ENCODE measurements around the gene PCDHA8.
"Not testable (repeated sequence)": the region's sequence is repeated elsewhere in the genome, so short reads cannot be mapped to it uniquely, and the experiment has no call there.

The PCDHA8 gene

DNA sequence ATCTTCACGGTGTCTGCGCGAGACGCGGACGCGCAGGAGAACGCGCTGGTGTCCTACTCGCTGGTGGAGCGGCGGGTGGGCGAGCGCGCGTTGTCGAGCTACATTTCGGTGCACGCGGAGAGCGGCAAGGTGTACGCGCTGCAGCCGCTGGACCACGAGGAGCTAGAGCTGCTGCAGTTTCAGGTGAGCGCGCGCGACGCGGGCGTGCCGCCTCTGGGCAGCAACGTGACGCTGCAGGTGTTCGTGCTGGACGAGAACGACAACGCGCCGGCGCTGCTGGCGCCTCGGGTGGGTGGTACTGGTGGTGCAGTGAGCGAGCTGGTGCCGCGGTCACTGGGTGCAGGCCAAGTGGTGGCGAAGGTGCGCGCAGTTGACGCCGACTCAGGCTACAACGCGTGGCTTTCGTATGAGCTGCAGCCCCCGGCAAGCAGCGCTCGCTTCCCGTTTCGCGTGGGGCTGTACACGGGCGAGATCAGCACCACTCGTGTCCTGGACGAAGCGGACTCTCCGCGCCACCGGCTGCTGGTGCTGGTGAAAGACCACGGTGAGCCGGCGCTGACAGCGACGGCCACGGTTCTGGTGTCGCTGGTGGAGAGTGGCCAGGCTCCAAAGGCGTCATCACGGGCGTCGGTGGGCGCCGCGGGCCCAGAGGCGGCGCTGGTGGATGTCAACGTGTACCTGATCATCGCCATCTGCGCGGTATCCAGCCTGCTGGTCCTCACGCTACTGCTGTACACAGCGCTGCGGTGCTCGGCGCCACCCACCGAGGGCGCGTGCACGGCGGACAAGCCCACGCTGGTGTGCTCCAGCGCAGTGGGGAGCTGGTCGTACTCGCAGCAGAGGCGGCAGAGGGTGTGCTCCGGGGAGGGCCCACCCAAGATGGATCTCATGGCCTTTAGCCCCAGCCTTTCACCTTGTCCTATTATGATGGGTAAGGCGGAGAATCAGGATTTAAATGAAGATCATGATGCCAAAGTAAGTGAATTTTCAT lies 11.2 kb upstream of the PCDHA8 start:
- not testable (repeated sequence) for DNase-seq (ENCODE audit: low read depth)

DNA sequence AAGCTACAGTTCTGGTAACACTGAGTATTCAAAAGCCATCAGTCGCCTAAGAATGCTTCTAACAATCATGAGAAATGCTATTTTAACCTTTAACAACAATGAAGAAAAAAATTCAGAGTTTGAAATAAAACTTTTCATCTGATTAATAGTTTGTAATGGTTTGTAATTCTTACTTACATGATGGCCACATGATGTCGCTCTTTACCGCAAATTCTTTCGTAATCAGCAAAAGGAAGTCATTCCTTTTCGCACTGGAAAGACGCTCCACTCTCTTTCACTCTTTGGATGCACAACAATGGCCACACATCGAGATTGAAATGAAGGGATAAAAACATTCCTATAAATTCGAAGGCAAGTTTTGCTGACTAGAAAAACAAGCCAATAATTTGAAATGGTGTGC lies 7.0 kb upstream of the PCDHA8 start, which contains the start of gene PCDHA7:
Gene PCDHA7 (plus strand): TSS at position 277 of the 400 bp plus-strand sequence. CDS start 115 bp downstream, at position 392.
- DNase-seq (ENCODE audit: low read depth): no peak

DNA sequence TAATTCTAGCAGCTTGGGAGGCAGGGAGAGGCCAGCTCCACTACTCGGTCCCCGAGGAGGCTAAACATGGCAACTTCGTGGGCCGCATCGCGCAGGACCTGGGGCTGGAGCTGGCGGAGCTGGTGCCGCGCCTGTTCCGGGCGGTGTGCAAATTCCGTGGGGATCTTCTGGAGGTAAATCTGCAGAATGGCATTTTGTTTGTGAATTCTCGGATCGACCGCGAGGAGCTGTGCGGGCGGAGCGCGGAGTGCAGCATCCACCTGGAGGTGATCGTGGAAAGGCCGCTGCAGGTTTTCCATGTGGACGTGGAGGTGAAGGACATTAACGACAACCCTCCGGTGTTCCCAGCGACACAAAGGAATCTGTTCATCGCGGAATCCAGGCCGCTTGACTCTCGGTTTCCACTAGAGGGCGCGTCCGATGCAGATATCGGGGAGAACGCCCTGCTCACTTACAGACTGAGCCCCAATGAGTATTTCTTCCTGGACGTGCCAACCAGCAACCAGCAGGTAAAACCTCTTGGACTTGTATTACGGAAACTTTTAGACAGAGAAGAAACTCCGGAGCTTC lies 6.5 kb upstream of the PCDHA8 start:
- not testable (repeated sequence) for DNase-seq (ENCODE audit: low read depth)

DNA sequence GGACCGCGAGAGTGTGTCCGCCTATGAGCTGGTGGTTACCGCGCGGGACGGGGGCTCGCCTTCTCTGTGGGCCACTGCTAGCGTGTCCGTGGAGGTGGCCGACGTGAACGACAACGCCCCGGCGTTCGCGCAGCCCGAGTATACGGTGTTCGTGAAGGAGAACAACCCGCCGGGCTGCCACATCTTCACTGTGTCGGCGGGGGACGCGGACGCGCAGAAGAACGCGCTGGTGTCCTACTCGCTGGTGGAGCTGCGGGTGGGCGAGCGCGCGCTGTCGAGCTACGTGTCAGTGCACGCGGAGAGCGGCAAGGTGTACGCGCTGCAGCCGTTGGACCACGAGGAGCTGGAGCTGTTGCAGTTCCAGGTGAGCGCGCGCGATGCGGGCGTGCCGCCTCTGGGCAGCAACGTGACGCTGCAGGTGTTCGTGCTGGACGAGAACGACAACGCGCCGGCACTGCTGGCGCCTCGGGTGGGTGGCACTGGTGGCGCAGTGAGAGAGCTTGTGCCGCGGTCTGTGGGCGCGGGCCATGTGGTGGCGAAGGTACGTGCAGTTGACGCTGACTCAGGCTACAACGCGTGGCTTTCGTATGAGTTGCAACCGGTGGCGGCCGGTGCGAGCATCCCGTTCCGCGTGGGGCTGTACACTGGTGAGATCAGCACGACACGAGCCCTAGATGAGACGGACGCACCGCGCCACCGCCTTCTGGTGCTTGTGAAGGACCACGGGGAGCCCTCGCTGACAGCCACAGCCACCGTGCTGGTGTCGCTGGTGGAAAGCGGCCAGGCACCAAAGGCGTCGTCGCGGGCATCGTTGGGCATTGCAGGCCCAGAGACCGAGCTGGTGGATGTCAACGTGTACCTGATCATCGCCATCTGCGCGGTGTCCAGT lies 5.1 kb upstream of the PCDHA8 start:
- DNase-seq (ENCODE audit: low read depth): no peak

DNA sequence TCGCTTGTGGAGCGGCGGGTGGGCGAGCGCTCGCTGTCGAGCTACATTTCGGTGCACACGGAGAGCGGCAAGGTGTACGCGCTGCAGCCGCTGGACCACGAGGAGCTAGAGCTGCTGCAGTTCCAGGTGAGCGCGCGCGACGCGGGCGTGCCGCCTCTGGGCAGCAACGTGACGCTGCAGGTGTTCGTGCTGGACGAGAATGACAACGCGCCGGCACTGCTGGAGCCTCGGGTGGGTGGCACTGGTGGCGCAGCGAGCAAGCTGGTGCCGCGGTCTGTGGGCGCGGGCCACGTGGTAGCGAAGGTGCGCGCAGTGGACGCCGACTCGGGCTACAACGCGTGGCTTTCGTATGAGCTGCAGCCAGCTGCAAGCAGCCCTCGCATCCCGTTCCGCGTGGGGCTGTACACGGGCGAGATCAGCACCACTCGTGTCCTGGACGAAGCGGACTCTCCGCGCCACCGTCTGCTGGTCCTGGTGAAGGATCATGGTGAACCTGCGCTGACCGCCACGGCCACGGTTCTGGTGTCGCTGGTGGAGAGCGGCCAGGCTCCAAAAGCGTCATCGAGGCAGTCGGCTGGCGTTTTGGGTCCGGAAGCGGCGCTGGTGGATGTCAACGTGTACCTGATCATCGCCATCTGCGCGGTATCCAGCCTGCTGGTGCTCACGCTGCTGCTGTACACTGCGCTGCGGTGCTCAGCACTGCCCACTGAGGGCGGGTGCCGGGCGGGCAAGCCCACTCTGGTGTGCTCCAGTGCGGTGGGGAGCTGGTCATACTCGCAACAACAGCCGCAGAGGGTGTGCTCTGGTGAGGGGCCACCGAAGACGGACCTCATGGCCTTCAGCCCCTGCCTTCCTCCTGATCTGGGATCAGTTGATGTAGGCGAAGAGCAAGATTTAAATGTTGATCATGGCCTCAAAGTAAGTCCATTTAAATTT lies 2.1 kb downstream of the PCDHA8 start:
- no peak for DNase-seq (ENCODE audit: low read depth)

DNA sequence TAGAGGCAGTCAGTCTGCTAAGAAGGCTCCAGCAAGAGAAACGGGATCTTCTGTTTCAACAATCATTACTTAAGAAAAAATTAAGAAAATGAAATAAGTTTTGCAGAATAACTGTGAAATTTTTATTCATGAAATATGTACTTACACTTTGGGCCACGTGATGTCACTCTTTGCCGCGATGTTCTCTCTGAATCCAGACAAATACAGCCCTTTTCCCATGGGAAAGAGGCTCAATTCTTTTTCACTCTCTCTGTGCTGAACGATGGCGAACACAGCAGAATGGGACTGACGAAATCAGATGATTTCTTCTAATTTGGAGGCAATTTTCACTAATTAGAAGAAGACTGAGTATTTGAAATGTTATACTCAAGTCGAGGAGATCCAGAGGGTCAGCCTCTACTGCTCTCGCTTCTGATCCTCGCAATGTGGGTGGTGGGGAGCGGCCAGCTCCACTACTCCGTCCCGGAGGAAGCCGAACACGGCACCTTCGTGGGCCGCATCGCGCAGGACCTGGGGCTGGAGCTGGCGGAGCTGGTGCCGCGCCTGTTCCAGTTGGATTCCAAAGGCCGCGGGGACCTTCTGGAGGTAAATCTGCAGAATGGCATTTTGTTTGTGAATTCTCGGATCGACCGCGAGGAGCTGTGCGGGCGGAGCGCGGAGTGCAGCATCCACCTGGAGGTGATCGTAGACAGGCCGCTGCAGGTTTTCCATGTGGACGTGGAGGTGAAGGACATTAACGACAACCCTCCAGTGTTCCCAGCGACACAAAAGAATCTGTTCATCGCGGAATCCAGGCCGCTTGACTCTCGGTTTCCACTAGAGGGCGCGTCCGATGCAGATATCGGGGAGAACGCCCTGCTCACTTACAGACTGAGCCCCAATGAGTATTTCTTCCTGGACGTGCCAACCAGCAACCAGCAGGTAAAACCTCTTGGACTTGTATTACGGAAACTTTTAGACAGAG lies 7.4 kb downstream of the PCDHA8 start, which contains the start of gene PCDHA9:
Gene PCDHA9 (plus strand): TSS at position 244 of the 964 bp plus-strand sequence. CDS start 114 bp downstream, at position 358.
- DNase-seq (ENCODE audit: low read depth): not testable (repeated sequence)

DNA sequence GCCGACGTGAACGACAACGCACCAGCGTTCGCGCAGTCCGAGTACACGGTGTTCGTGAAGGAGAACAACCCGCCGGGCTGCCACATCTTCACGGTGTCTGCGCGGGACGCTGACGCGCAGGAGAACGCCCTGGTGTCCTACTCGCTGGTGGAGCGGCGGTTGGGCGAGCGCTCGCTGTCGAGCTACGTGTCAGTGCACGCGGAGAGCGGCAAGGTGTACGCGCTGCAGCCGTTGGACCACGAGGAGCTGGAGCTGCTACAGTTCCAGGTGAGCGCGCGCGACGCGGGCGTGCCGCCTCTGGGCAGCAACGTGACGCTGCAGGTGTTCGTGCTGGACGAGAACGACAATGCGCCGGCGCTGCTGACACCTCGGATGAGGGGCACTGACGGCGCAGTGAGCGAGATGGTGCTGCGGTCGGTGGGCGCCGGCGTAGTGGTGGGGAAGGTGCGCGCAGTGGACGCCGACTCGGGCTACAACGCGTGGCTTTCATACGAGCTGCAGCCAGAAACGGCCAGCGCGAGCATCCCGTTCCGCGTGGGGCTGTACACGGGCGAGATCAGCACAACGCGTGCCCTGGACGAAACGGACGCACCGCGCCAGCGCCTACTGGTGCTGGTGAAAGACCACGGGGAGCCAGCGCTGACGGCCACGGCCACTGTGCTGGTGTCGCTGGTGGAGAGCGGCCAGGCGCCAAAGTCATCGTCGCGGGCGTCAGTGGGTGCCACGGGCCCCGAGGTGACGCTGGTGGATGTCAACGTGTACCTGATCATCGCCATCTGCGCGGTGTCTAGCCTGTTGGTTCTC lies 9.0 kb downstream of the PCDHA8 start:
- DNase-seq (ENCODE audit: low read depth): not testable (repeated sequence)

DNA sequence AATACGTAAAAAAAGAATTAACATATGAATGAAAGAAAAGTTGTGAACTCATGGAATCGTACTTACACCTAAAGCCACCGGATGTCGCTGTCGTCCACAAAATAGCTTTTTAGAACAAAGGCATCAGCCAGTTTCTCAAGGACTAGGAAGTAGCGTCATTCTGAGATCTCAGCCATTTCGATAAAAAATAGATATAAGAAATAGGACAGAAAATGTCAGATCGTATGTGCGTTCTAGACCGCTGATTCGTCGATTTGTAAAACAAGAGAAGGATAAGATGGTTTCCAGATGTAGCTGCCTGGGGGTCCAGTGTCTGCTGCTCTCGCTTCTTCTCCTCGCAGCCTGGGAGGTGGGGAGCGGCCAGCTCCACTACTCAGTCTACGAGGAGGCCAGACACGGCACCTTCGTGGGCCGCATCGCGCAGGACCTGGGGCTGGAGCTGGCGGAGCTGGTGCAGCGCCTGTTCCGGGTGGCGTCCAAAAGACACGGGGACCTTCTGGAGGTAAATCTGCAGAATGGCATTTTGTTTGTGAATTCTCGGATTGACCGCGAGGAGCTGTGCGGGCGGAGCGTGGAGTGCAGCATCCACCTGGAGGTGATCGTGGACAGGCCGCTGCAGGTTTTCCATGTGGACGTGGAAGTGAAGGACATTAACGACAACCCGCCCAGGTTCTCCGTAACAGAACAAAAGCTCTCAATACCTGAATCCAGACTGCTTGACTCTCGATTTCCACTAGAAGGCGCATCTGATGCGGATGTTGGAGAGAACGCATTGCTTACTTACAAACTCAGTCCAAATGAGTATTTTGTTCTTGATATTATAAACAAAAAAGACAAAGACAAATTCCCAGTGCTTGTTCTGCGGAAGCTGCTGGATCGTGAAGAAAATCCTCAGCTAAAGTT lies 15.0 kb downstream of the PCDHA8 start, which contains the start of gene PCDHA10:
Gene PCDHA10 (plus strand): TSS at position 126 of the 903 bp plus-strand sequence. CDS start 152 bp downstream, at position 278.
- DNase-seq (ENCODE audit: low read depth): no peak

DNA sequence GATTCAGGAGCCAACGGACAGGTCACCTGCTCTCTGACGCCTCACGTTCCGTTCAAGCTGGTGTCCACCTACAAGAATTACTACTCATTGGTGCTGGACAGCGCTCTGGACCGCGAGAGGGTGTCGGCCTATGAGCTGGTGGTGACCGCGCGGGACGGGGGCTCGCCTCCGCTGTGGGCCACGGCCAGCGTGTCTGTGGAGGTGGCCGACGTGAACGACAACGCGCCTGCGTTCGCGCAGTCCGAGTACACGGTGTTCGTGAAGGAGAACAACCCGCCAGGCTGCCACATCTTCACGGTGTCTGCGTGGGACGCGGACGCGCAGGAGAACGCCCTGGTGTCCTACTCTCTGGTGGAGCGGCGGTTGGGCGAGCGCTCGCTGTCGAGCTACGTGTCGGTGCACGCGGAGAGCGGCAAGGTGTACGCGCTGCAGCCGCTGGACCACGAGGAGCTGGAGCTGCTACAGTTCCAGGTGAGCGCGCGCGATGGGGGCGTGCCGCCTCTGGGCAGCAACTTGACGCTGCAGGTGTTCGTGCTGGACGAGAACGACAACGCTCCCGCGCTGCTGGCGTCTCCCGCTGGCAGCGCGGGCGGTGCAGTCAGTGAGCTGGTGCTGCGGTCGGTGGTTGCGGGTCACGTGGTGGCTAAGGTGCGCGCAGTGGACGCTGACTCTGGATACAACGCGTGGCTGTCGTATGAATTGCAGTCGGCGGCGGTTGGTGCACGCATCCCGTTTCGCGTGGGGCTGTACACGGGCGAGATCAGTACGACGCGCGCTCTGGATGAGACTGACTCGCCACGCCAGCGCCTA lies 16.4 kb downstream of the PCDHA8 start:
- no peak for DNase-seq (ENCODE audit: low read depth)

DNA sequence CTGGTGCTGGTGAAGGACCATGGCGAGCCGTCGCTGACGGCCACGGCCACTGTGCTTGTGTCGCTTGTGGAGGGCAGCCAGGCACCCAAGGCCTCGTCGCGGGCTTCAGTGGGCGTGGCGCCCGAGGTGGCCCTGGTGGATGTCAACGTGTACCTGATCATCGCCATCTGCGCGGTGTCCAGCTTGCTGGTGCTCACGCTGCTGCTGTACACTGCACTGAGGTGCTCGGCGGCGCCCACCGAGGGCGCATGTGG lies 16.9 kb downstream of the PCDHA8 start:
- DNase-seq (ENCODE audit: low read depth): no peak

DNA sequence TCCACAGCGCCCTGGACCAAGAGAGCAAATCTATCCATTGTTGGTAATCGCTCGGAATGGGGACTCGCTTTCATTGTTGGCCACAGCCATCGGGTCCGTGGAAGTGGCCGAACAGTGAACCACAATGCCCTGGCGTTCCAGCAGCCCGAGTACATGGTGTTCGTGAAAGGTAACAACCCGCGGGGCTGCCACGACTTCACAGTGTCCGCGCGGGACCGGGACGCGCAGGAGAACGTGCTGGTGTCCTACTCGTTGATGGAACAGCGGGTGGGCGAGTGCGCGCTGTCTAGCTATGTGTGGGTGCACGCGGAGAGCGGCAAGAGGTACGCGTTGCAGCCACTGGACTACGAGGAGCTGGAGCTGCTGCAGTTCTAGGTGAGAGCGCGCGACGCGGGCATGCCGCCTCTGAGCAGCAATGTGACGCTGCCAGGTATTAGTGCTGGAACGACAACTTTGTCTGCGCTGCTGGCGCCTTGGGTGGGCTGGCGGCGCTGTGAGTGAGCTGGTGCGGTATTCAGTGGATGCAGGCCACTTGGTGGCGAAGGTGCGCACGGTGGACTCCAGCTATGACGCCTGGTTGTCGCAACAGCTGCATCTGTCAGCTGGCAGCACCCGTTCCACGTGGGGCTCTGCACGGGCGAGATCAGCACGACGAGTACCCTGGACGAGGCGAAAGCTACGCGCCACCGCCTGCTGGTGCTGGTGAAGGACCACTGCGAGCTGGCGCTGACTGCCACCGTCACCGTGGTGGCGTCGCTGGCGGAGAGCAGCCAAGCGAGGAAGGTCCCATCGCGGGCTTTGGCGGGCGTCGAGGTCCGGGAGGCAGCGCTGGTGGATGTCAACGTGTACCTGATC lies 21.7 kb downstream of the PCDHA8 start:
- no peak for DNase-seq (ENCODE audit: low read depth)

DNA sequence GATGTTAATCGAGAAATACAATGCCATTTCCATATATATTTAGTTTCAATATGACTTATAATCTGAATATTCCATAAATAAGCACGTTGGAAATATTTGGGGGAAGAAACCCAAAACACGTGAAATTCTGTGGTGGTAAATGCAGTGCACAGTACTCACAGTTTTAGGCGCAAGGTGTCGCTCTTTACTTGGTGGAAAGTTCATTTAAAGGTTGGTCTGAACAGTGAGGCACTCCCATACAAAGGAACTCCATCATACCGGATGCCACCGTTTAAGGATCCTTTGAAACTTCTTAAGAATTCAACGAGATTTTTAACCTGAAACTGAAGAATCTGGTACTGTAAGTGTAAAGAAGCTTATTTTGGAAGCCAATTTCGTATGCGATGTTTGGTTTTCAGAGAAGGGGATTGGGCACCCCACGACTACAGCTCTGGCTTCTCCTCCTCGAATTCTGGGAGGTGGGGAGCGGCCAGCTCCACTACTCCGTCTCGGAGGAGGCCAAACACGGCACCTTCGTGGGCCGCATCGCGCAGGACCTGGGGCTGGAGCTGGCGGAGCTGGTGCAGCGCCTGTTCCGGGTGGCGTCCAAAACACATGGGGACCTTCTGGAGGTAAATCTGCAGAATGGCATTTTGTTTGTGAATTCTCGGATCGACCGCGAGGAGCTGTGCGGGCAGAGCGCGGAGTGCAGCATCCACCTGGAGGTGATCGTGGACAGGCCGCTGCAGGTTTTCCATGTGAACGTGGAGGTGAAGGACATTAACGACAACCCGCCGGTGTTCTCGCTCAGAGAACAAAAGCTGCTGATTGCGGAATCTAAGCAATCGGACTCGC lies 28.0 kb downstream of the PCDHA8 start, which contains the start of gene PCDHA11:
Gene PCDHA11 (plus strand): TSS at position 237 of the 834 bp plus-strand sequence. CDS start 147 bp downstream, at position 384.
- DNase-seq (ENCODE audit: low read depth): no peak

DNA sequence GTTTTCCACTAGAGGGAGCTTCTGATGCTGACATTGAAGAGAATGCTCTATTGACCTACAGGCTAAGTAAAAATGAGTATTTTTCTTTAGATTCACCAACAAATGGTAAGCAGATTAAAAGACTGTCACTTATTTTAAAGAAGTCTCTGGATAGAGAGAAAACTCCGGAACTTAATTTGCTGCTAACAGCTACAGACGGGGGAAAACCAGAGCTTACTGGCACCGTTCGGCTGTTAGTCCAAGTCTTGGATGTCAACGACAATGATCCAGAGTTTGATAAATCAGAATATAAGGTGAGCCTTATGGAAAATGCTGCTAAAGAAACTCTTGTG lies 28.5 kb downstream of the PCDHA8 start:
- no peak for DNase-seq (ENCODE audit: low read depth)

DNA sequence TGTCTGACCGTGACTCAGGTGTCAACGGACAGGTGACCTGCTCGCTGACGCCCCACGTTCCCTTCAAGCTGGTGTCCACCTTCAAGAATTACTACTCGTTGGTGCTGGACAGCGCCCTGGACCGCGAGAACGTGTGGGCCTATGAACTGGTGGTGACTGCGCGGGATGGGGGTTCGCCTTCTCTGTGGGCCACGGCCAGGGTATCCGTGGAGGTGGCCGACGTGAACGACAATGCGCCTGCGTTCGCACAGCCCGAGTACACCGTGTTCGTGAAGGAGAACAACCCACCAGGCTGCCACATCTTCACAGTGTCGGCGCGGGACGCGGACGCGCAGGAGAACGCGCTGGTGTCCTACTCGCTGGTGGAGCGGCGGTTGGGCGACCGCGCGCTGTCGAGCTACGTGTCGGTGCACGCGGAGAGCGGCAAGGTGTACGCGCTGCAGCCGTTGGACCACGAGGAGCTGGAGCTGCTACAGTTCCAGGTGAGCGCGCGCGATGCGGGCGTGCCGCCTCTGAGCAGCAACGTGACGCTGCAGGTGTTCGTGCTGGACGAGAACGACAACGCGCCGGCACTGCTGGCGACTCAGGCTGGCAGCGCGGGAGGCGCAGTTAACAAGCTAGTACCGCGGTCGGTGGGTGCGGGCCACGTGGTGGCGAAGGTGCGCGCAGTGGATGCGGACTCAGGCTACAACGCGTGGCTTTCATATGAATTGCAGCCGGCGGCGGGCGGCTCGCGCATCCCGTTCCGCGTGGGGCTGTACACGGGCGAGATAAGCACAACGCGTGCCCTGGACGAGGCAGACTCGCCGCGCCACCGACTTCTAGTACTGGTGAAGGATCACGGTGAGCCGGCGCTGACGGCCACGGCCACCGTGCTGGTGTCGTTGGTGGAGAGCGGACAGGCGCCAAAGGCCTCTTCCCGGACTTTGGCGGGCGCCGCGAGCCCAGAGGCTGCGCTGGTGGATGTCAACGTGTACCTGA lies 29.5 kb downstream of the PCDHA8 start:
- no peak for DNase-seq (ENCODE audit: low read depth)
